NCI-H526 (cell line): ENCODE data around the gene INTS12.
A peak's percentile ranks its signal among the peaks of the same experiment; 100 is the strongest.
"Not testable (repeated sequence)": the region's sequence is repeated elsewhere in the genome, so short reads cannot be mapped to it uniquely, and the experiment has no call there.

Experiments used
- DNase-seq, 2 experiments: peaks; one replicate each; lab custom pipeline; 2025; lab: John Stamatoyannopoulos, UW

Gene INTS12, protein sequence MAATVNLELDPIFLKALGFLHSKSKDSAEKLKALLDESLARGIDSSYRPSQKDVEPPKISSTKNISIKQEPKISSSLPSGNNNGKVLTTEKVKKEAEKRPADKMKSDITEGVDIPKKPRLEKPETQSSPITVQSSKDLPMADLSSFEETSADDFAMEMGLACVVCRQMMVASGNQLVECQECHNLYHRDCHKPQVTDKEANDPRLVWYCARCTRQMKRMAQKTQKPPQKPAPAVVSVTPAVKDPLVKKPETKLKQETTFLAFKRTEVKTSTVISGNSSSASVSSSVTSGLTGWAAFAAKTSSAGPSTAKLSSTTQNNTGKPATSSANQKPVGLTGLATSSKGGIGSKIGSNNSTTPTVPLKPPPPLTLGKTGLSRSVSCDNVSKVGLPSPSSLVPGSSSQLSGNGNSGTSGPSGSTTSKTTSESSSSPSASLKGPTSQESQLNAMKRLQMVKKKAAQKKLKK

DNA sequence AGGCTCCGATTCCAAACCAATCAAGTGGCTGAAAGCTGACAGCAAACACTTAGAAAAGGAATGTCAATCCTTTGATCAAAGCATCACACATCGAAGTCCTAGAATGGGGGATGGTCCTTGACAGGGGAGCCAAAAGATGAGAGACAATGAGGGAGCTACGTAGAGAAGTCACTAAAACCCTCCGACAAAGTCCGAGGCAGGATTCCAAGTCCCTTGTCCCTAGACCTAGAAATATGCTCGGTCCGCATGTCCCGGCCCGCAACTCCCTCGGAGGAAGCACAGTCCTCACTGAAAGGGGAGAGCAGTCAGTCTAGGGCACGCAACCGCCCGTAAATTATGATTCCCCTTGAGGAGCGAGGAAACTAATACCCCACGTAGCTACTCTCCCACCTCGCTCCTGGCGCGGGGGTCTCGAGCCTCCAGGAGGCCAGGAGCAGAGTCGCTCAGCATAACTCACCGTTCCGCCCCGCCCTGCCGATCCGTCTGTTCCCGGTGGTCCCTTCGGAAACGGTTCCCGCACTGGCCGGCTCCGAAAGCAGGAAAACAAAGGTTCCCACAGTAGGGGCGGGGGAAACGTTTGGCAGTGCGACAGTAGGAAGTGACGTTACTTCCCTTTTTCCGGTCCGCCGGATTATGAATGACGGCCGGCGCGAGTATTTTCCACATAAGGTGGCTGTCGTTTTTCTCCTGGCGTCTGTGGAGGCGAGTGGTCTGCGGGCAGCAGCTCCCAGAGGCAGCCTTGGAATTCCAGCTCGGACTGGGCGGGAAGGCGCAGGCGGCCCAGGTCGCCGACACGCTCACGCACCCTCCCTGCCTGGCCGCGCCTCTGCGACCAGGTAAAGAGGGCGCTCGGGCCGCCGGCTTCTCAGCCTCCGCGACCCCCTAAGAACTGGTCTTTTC lies at the start of gene INTS12, which contains the start of gene GSTCD:
Gene INTS12, minus strand, starts transcription at position 509 of the 900 bp plus-strand sequence. CDS start 8,684 bp downstream, outside the sequence.
Gene GSTCD, plus strand, starts transcription at position 604 of the 900 bp plus-strand sequence. CDS start 8,830 bp downstream, outside the sequence.
- peak; percentile 67 to 93 for DNase-seq

- DNase-seq, result no peak
Observed at GRCh38 chr4:105755375-105755774, 46.9 kb upstream of the INTS12 start.

GRCh38 chr4:105753361-105753760 lies 44.9 kb upstream of the INTS12 start:
- peak; percentile 22 to 54 for DNase-seq

DNA sequence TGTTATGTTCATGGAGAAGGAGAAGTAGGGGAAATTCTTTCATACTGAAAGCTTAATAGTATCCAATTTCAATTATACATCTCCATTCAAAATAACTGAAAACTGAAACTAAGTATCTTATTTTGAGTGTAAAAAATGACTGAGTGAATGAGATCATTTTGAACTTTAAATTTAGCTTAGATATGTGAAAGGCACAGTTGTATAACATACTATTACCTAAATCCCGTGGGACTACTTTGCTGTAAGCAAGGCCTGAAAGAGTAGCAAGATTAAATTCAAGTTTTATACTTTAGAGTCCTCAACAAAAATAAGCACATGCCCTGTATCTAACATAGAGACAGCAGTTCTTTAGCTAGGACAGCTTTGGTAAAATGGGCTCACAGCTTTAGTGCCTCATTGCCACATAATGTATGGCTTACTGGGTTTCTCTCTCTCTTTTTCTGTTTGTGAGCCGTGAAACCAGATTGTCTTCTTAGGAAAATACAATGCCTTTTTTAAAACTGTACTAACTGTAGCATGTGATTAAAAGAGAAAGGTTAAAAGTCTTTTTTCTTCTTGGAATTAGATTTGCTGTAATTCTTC lies 43.3 kb upstream of the INTS12 start:
- no peak for DNase-seq

DNA sequence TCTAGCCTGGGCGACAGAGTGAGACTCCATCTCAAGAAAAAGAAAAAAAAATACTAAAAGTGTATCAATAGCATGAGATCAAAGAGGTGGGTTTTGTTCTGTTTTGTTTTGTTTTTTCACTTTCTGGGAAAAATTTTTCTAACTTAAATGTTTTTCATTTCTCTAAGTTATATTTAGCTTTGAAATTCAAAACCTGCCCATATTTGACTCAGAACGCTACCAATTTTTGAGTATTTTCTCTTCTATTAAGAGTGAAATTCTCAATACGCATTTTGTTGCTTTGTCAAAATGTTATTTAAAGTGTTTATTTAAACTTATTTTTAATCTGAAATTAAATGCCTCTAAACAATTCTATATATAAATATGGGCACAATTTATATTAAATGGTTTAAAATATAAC lies 39.7 kb upstream of the INTS12 start:
- no peak for DNase-seq

- no peak for DNase-seq
Observed at GRCh38 chr4:105741548-105741947, 33.1 kb upstream of the INTS12 start.

- DNase-seq, result not testable (repeated sequence)
Observed at GRCh38 chr4:105735217-105735616, 26.7 kb upstream of the INTS12 start.

DNA sequence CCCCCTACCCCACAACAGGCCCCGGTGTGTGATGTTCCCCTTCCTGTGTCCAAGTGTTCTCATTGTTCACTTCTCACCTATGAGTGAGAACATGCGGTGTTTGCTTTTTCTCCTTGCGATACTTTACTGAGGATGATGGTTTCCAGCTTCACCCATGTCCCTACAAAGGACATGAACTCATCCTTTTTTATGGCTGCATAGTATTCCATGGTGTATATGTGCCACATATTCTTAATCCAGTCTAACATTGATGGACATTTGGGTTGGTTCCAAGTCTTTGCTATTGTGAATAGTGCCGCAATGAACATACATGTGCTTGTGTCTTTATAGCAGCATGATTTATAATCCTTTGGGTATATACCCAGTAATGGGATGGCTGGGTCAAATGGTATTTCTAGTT lies 21.4 kb upstream of the INTS12 start:
- not testable (repeated sequence) for DNase-seq

DNA sequence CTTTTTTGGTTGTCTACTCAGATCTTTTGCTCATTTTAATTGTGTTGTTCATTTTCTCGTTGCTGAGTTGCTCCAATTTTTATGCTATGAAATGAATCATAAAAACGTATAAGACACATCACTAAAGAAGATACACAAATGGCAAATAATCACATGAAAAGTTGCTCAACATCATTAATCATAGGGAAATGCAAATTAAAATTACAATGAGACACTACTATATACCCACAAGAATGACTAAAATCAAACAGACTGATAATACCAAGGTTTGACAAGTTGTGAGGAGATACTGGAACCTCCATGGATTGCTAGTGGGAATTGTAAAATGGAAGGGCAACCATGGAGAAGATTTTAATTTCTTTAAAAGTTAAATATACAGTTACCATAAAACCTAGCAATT lies 17.1 kb upstream of the INTS12 start:
- DNase-seq, result no peak

DNA sequence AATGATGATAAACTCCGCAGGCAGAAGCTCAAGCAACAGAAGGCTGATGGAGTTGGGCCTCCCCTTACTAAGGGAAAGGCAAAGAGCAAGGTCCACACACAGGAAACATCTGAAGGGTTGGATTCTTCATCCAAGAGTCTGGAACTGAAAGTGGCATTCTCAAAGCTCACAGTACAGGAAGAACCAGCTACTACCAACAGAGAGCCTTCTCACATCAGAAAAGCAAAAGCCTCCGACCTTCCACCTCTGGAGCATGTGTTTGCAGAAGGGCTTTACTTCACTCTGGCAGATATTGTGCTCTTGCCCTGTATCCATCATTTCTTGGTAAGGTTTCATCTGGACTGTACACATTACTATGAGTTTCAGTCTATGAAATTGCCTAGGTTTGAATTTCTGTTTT lies 10.7 kb upstream of the INTS12 start:
- DNase-seq, result no peak

DNA sequence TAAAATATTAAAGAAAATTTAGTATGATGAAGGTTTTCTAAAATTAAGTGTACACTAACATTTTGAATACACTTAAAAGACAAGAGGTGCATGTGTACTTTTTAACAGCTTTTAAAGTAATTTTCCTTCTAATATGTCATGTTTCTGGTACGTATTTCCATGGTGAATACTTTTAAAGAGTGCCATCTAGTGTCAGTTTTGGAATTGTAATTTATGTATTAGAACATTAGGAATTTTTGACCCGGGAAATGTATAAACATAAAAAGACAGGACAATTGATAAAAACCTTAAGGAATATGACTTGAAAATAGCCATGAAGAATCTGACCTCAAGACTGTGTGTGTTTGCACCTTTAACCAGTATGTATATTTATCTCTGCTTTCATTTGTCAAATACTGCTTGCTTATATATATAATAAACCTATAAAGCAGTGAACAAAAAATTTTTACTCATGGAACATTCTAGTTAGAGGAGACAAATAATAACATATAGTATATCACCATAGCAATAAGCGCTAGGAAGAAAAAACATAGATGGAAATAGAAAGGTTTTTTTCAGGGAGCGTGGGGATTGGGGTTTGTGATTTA lies 7.3 kb upstream of the INTS12 start:
- peak in 1 of 2 experiments; percentile 46 for DNase-seq

GRCh38 chr4:105714932-105715331 lies 6.4 kb upstream of the INTS12 start:
- no peak for DNase-seq

DNA sequence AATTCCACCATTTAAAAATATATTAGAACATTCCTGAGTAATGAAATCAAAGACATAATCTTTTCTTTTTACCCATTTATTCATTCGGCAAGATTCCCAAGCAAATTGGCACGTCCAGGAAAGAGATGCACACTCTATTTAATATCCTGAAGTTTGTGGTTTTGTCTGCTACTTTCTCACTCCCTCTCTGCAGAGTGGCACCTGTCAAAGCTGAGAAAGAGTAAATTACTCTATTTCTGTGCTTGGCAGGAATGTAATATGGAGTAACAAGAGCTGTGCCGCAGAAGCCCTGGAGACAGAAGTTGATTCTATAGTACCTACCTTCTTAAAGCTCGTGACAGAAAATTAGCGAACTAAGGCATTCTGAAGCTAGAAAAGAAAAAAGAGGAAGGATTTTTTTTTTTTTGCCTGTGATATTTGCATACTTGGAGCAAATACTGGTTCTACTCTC lies 5.6 kb upstream of the INTS12 start:
- DNase-seq, result no peak

- no peak for DNase-seq
Observed at GRCh38 chr4:105712766-105713165, 4.3 kb upstream of the INTS12 start.

GRCh38 chr4:105710678-105711077 lies 2.2 kb upstream of the INTS12 start:
- DNase-seq, result peak in 1 of 2 experiments; percentile 14

GRCh38 chr4:105710012-105710600 lies 1.6 kb upstream of the INTS12 start:
- DNase-seq, result no peak

DNA sequence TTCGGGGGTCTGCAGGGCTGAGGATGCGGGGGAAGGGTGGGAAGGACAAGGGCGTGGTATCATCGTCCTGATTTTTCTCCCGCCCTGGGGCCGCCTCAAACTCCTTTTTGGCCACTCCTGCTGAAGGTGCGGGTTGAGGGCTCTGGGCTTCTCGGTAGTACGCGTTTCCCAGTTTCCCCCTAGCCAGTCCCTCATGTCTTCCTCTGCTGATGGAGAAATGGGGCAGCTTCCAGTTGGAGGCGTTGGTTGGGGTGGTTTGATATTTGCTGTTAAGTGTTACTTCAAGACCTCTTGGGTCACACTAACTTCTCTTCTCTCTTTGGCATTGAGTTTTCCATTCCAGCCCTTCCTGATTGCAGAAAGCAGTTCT lies 577 bp upstream of the INTS12 start:
- peak; percentile 42 to 58 for DNase-seq

DNA sequence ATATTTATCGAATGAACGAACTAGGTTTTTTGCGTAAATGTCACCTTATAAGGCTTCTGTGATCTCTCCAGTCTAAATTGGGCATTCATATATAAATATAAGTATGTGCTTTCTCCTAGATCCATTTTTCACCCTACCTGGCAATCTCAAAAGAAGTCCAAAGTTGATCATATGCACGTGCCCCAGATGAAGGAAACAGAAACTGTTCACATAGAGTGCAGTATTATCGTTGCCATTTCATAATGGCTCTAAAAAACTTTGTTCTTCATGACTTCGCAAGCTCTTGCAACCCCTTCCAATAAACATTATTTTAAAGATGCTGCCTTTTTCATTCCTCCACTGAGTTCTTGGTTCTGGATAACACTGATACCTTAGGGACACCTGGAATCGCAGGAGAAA lies 708 bp downstream of the INTS12 start:
- no peak for DNase-seq

GRCh38 chr4:105698607-105699006 lies 9.9 kb downstream of the INTS12 start:
- DNase-seq, result no peak

DNA sequence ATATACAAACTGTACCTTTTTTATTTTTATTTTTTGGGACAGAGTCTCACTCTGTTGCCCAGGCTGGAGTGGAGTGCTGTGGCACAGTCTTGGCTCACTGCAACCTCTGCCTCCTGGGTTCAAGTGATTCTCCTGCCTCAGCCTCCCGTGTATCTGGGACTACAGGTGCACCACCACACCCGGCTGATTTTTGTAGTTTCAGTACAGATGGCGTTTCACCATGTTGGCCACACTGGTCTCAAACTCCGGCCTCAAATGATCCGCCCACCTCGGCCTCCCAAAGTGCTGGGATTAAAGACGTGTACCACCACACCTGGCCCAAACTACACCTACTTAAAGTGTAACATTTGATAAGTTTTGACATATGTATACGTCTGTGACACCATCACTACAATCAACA lies 12.7 kb downstream of the INTS12 start:
- DNase-seq, result not testable (repeated sequence)

DNA sequence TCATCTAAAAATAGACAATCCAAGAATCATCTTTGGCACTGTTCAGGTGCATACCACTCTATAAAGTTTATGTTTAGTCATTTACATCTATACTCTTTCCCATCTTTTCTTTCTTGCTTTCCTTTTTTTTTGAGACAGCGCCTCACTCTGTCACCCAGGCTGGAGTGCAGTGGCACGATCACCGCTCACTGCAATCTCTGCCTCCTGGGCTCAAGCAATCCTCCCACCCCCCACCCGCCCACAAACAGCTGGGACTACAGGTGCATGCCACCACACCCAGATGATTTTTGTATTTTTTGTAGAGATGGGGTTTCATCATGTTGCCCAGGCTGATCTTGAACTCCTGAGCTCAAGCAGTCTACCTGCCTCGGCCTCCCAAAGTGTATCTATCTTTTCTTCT lies 13.7 kb downstream of the INTS12 start:
- not testable (repeated sequence) for DNase-seq
